Right lobe of liver (tissue), 4 donors: Measurements from ENCODE around the gene BARHL1.

Experiments
- CTCF ChIP-seq, 4 donors: fragments of 200-600 bp in 3 of 4; fragments of 450-650 bp in 1 of 4; IDR thresholded peaks; one replicate each; pipeline versions ENCODE4 v1.5.1 to v1.8.0; 2016 to 2022; ENCODE audit warnings: antibody characterized with exemption in 4 of 4, mild to moderate bottlenecking in 2 of 4
- POLR2A ChIP-seq: fragments of 450-650 bp; IDR thresholded peaks from one replicate; pipeline ENCODE4 v1.6.1; 2017; ENCODE audit warnings: antibody characterized with exemption, mild to moderate bottlenecking
- donor health status: DM: no; HTN: no; CAD: no.
- donor health status: DM: no; HTN: no; CAD: no.
- donor health status: DM: no; HTN: yes; CAD: no.

- no peak for TF ChIP-seq CTCF (IDR thresholded peaks at IDR 0.05)
- no peak for TF ChIP-seq POLR2A
Observed at GRCh38 chr9:132551556-132551955, 30.9 kb upstream of the BARHL1 start.
